Activated effector memory CD4-positive, alpha-beta T cell treated with anti-CD3 and anti-CD28 coated beads, Interleukin-2, amount 50 U/mL, for 16 hours (primary cell): ENCODE results near the gene BTN2A1.

Source experiments
- DNase-seq: peaks from one replicate; pipeline ENCODE4 v3.0.0-alpha.2; 2020

BTN2A1 gene

DNA sequence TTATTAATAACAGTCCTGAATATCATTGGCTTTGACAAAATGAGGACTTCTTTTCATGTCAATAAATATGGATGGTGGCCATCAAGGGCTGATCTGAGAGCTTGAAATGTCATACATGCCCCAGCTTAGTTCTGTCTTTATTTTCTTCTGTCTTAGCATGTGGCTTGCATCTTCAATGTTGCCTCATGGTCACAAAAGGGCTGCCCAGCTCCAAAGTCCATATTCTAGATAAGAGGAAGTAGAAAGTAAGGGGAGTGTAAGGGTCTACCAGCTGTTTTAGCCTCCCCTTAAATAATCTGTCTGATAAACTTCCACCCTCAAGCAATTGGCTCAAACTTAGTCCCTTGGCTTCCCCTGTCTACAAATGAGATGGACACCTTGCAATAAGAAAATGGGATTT lies 14.2 kb downstream of the BTN2A1 start:
- no peak for DNase-seq

GRCh38 chr6:26472549-26473290 lies 15.0 kb downstream of the BTN2A1 start:
- DNase-seq = no peak

DNA sequence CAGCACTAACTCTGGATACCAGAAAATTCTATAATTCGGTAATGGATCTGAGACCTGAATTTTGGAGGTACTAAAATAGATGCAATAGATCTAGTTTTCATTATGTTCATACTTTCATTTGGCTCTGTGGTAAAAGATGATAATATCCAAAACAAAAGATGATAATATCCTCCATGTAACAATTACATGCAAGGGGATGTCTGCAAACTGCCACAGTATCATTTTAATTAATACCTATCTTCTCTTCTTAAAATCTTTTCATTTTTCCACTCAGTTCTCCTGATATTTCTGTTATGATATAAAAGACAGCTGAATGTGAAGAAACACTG lies 15.6 kb downstream of the BTN2A1 start:
- no peak for DNase-seq

GRCh38 chr6:26473758-26474438 lies 16.1 kb downstream of the BTN2A1 start:
- peak; percentile 91 for DNase-seq

GRCh38 chr6:26474439-26474881 lies 16.7 kb downstream of the BTN2A1 start:
- no peak for DNase-seq

GRCh38 chr6:26475823-26476729 lies 18.3 kb downstream of the BTN2A1 start:
- DNase-seq = no peak

GRCh38 chr6:26476896-26477295 lies 19.1 kb downstream of the BTN2A1 start:
- no peak for DNase-seq

DNA sequence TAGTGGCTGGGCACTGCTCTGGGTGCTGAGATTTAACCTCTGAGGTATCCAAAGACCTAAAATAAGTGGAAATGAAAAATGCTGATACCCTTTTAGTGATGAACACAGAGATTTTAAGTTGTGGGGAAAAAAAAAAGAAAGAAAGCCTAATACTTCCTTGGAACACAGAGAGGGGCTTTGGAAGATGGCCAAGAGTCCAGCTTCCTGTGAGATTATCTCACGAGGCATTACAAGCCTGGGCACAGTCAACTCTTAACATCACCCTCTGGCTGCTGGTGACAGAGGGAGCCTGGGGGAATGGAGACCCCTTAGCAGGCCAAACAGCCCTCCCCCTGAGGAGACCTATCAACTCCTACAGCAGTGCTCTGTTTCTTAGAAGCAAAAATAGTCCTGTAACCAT lies 19.7 kb downstream of the BTN2A1 start:
- DNase-seq = no peak

DNA sequence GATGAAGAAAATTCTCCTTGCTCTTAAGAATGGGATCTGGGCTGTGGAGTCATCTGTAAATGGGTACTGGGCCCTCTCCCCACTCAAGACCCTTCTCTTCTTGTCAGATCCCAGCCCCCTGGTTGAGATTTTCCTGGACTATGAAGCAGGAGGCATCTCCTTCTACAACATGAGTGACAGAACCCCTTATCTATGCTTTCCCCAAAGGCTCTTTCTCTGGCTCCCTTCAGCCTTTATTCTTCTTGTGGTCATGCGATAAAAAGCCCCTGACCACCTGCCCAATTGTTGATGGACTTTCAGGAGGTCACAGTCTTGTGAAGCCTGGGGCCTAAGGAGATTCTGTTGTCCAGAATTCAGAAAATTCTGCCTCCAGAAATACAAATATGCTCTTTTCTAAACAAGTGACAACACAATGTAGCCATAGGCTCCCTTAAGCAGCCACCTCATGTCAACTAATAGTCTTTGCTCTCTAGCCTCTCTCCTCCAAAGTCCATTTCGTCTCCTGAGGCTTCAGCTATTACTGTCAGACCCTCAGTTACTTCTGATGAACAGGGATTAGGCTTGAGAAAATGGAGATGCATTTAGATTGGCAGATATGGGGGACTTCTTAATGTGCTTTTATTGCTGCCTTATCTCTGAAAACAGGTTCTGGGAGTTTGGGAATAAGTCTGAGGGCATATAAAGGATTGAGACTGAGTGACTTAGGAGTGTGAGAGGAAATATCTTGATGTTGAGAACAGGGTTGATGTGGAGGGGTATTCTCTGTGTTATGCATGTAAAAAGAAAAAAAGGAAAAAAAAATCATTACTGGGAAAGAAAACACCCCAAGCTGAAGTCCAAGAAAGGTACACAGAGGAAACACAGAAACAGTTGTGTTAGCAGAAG lies 20.6 kb downstream of the BTN2A1 start:
- no peak for DNase-seq

GRCh38 chr6:26478985-26479278 lies 21.2 kb downstream of the BTN2A1 start:
- DNase-seq = no peak

GRCh38 chr6:26482338-26482737 lies 24.6 kb downstream of the BTN2A1 start:
- no peak for DNase-seq

- DNase-seq = no peak
Measured at GRCh38 chr6:26483727-26484126, 26.0 kb downstream of the BTN2A1 start.

- DNase-seq = no peak
Measured at GRCh38 chr6:26484161-26484560, 26.4 kb downstream of the BTN2A1 start.

GRCh38 chr6:26485112-26485780 lies 27.5 kb downstream of the BTN2A1 start:
- DNase-seq = no peak

- no peak for DNase-seq
Measured at GRCh38 chr6:26486358-26486757, 28.6 kb downstream of the BTN2A1 start.

DNA sequence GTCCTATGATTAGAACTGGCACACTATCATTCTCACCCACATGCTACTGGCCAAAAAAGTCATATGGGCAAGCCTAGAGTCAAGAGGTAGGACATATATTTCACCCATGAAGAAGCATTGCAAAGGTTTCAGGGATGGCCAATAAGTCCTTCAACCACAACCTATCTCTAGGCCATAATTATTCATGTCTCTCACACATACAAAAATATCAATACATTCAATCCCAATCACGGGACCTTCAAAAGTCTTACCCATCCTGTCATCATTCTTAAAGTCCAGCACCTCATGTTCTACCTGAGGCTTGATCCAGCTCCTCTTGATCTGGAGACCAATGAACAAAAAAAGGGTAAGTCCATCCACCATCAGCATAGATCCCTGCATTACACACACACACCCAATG lies 29.7 kb downstream of the BTN2A1 start:
- no peak for DNase-seq

DNA sequence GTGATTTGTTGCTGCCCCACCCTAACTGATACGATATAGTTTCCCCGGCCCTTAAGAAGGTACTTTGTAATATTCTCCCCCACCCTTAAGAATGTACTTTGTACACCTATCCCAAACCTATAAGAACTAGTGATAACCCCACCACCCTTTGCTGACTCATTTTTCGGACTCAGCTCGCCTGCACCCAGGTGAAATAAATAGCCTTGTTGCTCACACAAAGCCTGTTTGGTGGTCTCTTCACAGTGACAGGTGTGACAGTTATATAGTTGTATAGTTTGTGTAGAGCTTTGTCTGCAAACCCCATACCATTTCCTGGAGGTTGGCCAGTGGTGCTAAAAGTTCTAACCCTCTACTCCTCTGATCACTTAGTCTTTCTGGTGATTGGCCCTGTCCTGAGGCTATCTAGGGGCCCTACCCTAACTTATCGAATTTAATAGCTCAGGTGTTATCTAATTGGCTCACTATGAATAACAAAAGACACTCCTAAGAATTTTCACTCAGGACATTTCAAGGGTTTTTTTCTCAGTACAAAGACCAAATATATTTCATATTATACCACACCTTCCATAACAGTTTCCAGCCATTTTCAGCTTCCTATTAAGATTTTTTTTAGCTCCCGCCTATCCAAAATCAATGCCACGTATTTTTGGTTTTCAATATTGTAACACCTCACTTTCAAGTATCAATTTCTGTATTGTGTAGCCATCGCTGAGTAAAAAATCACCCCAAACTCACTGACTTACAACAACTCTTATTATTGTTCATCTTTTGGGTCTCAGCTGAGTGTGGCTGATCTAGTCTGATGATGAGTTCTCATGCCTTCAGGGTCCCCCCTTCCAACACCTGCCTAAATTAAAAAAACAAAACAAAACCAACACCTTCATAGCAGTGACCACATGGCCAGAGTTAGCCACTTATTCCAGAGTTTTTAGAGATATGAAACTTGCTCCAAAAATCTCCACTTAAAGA lies 32.5 kb downstream of the BTN2A1 start:
- DNase-seq = no peak

- no peak for DNase-seq
Measured at GRCh38 chr6:26491604-26492003, 33.8 kb downstream of the BTN2A1 start.

DNA sequence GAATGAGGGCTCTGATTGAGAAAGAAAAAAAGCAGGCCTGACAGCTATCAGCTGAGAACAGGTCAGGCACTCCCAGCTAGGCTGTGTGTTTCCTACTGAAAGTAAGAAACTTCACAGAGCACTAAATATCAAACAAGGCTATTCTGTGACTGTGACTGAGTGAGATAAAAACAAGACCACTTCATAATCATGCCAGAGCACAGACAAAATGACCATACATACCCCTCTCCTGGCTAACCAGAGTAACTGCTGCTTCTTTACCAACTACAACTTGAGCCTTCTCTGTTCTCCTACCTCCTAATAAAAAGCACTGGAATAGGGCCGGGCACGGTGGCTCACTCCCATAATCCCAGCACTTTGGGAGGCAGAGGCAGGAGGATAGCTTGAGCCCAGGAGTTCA lies 35.5 kb downstream of the BTN2A1 start:
- DNase-seq = no peak

DNA sequence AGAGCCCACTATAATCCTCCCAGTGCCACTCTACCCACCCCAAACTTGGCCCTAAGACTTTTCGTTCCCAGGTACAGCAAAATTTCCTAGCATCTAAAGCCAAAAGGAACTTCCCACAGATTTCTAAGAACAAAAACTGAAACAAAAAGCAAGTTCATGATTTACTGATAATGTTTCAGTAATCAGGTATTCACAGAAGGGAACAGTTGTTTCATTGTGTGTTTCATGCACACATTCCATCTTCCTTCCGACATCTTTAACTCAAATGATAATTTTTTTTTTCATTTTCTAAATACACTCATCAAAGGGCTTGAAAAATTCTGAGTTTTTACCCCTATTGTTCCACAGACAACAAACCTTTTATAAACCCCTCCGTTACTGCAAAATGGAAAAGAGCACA lies 36.4 kb downstream of the BTN2A1 start:
- no peak for DNase-seq

DNA sequence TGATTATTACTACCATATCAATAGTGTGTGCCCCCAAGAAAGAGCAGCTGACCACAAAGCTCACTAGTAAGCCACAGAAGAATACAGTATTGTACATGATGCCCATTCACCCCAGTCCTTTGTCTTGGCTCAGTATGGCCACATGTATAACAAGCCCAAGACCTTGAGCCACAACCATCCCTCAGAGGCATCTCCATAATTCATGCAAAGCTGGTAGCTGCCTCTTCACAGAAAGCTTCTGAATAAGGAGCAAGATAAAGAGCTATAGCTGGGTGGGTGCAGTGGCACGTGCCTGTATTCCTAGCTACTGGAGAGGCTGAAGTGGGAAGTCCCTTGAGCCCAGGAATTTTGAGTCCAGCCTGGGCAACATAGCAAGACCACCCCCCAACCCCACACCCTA lies 37.5 kb downstream of the BTN2A1 start:
- DNase-seq = no peak
